DLD1 (cell line): ENCODE data around the gene SEC16B.

Source experiments
- in situ Hi-C: cut with HindIII; loops from 2 replicates; pipeline ENCODE4 v1.10.0; 2017; ENCODE audit warnings: low sequenced_read_pairs

Gene SEC16B

GRCh38 chr1:177944016-177944949 is 25.6 kb downstream of the SEC16B start:
- in situ Hi-C loops: no loop called here

DNA sequence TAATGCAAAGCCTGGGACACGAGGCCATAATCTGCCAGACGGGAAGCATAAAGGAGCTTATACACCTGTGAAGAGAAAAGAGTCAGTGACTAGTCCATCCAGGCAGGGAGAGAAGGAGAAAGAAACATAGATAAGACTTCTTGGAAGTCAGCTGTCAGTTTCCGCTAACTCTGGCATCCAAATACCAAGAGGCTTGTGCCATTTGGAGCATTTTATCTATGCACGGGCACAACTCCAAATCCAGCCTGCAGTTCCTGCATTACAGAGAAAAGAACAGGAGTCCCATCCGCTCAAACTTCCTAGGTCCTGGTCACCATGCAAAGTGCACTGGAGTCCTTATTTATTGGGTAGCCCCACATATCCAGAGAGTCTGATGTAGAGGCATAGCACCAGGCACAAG is 27.9 kb downstream of the SEC16B start:
- in situ Hi-C loops: no loop called here

GRCh38 chr1:177940682-177941081 is 29.2 kb downstream of the SEC16B start:
- in situ Hi-C loops: no loop called here

GRCh38 chr1:177937931-177938330 is 31.9 kb downstream of the SEC16B start:
- in situ Hi-C loops: no loop called here

DNA sequence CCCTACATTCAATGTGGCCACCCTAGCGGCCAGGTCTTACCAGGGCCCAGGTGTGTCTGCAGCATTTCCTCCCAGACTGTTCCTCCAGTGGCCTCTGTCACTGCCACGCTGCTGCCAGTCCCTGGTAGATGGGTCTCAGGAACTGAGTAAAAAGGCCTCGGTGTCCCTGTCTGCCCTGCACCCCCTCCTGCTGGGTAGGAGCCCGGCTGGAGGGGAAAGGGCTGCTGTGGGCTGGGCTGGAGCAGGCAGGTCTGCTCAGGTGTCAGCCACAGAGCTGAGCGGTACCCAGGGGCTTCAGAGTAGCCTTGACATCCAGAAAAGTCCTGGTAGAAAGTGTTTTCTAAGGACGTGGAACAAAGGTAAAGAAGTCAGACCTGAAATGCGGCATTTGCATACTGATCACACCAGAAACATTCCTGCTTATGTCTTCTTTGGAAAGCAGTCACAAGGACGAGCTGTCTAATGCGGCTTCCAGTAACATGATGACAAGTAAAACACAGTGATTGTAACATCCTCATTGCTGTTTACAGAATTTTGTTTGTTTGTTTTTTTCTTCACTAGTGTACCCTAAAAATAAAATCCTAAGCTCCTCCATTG is 32.6 kb downstream of the SEC16B start:
- in situ Hi-C loops: no loop called here

GRCh38 chr1:177935638-177936415 is 34.0 kb downstream of the SEC16B start:
- in situ Hi-C loops: no loop called here

- in situ Hi-C loops: no loop called here
Measured at GRCh38 chr1:177934927-177935326, 34.9 kb downstream of the SEC16B start.

DNA sequence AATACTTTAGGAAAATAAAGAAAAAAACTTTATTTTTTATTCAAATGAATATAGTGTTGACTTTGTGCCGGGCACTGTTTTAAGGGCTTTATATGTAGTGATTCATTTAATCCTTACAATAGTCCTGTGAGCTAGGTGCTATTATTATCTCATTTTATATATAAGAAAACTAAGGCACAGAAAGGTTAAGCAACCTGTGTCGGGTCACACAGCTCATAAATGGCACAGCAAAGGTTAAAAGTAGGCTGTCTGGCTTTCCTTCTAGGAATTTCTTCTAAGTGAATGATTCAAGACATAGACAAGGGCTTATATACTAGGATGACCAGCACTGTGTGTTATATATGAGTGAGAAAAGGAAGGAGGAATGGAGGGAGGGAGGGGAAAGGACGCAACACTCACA is 35.4 kb downstream of the SEC16B start:
- in situ Hi-C loops: no loop called here

DNA sequence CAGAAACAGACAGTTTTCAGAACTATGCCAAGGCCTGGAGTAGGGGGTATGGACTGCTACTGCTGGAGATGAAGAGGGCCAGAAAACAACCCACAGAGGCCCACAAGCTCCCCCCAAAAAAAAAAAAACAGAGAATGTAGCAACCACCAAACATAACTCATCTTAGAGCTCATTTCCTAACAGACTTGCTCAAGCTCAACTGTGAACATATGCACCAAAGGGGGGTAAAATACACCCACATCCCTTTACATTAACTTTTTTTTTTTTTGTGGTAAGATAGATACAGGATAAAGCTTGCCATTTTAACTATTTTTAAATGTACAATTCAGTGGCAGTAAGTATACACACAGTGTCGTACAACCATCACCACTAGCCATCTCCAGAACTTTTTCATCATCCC is 36.0 kb downstream of the SEC16B start:
- in situ Hi-C loops: no loop called here

DNA sequence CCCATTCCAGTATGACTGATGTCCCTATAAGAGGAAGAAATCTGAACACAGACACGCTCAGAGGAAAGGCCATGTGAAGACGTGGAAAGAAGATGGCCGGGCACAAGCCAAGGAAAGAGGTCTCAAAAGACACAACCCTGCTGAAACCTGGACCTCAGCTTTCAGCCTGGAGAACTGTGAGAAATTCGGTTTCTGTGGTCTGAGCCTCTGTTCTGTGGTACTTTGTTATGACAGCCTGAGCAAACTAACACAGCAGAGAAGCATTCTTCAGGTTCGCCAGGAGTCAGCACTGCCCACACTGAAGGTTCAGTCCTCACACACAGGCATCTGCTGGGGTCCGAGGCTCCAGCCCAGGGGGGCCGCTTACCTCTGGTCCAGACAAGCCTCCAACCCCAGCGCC is 37.7 kb downstream of the SEC16B start:
- in situ Hi-C loops: no loop called here

DNA sequence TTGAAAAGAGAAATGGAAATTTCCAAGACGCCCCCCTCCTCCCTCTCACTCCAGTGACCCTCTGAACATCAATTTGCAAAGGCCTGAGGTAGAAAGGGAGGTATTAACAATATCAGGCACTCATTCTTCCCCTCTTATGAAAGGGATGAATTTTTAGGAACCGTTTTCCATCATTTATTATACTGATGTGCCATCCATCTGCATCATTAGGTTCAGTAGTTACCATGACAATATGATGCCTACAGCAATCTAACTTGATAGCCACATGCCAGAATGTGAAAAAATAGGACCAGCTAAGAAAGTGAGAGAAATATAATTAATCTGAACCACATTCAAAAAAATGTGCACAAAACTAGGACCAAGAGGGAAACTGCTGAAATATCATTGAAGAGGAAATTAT is 40.9 kb downstream of the SEC16B start:
- in situ Hi-C loops: no loop called here

- in situ Hi-C loops: no loop called here
Measured at GRCh38 chr1:177928194-177928593, 41.7 kb downstream of the SEC16B start.

GRCh38 chr1:177927021-177927596 is 42.7 kb downstream of the SEC16B start:
- in situ Hi-C loops: no loop called here

DNA sequence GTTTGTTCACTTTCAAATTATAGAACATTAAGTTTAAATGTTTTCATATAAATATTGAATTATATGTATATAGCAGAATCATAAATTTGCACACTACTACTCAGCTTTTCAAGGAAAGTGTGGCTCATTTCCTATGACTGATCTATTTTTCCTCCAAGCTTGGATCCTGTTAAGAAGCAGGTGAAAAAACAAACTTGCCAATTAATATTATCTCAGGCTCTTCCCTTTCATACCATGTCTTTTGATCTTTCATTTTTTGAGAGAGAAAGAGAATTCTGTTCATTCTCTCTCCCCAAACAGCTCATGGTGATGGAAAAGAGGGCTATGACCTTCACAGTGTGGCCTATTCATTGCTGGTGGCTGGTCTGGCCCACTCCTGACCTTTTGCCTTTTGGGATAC is 43.7 kb downstream of the SEC16B start:
- in situ Hi-C loops: no loop called here

DNA sequence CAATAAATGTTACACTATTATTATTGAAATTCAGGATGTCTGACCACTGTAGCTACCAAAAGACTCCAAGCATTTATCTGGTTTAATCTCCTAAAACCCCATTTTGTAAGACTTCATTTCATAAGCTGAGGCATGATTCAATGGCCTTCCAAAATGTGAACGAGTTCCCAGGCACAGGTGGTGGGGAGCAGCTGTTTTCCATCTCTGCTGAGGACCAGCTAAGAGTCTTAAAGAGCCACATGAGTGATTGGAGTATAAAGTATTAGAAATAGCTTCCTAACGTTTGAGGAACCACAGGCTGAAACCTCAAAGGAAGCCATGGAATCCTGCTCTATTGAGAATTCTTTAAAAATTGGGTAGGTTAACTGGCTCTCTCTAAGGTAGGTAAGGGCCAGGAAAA is 44.9 kb downstream of the SEC16B start:
- in situ Hi-C loops: no loop called here

DNA sequence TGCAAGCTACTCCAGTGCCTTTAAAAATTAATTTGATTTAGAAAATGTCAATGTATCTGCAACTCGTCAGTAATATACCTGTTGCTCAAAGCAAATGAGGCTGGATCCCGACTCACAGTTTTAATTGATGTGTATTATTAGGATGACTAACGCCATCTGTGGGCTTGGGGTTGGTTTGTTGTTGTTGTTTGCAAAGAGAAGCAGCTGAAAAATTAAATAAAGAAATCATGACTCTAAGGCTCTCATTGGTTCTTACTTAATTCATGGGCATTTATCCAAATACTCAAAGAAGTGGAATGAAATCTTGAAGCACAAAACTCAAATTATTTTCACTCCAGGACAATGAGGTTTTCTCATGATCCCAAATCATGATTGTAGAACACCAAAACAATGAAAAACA is 46.4 kb downstream of the SEC16B start:
- in situ Hi-C loops: no loop called here

GRCh38 chr1:177922209-177922608 is 47.6 kb downstream of the SEC16B start:
- in situ Hi-C loops: no loop called here

- in situ Hi-C loops: no loop called here
Measured at GRCh38 chr1:177921590-177921989, 48.3 kb downstream of the SEC16B start.

GRCh38 chr1:177920091-177920490 is 49.8 kb downstream of the SEC16B start:
- in situ Hi-C loops: no loop called here

- in situ Hi-C loops: no loop called here
Measured at GRCh38 chr1:177915641-177916040, 54.2 kb downstream of the SEC16B start.

- in situ Hi-C loops: no loop called here
Measured at GRCh38 chr1:177914603-177915002, 55.3 kb downstream of the SEC16B start.
